NCI-H1694 (cell line): Measurements from ENCODE around the gene NF1.
"Not testable (repeated sequence)": the region's sequence is repeated elsewhere in the genome, so short reads cannot be mapped to it uniquely, and the experiment has no call there.

Experiments used
- DNase-seq: peaks from one replicate; lab custom pipeline; 2025; lab: John Stamatoyannopoulos, UW

The NF1 gene

GRCh38 chr17:31299624-31300023, 204.8 kb downstream of the NF1 start:
- no peak for DNase-seq

- no peak for DNase-seq
Measured at GRCh38 chr17:31307640-31308039, 212.9 kb downstream of the NF1 start.

- no peak for DNase-seq
Measured at GRCh38 chr17:31308372-31309334, 213.9 kb downstream of the NF1 start.

GRCh38 chr17:31309556-31309955, 214.8 kb downstream of the NF1 start:
- DNase-seq = no peak

GRCh38 chr17:31310260-31310659, 215.5 kb downstream of the NF1 start:
- no peak for DNase-seq

GRCh38 chr17:31310886-31311285, 216.1 kb downstream of the NF1 start:
- no peak for DNase-seq

GRCh38 chr17:31311526-31311925, 216.7 kb downstream of the NF1 start:
- no peak for DNase-seq

GRCh38 chr17:31312223-31312622, 217.4 kb downstream of the NF1 start:
- DNase-seq = not testable (repeated sequence)

GRCh38 chr17:31313982-31314781, 219.4 kb downstream of the NF1 start, which contains the start of gene EVI2B:
Gene EVI2B, minus strand, starts transcription at chr17:31314054. Its CDS starts 8,445 bp downstream, at chr17:31305609.
- DNase-seq = no peak

- DNase-seq = no peak
Measured at GRCh38 chr17:31314782-31315100, 220.0 kb downstream of the NF1 start.

- no peak for DNase-seq
Measured at GRCh38 chr17:31318298-31318801, 223.6 kb downstream of the NF1 start.

- no peak for DNase-seq
Measured at GRCh38 chr17:31318851-31319661, 224.3 kb downstream of the NF1 start.

GRCh38 chr17:31320241-31320640, 225.5 kb downstream of the NF1 start:
- DNase-seq = no peak

GRCh38 chr17:31320791-31321190, 226.0 kb downstream of the NF1 start:
- DNase-seq = no peak

GRCh38 chr17:31321481-31321880, 226.7 kb downstream of the NF1 start, which contains the start of gene EVI2A:
Gene EVI2A, minus strand, starts transcription at chr17:31321622. Its CDS starts 2,609 bp downstream, at chr17:31319013.
- no peak for DNase-seq

GRCh38 chr17:31321966-31322365, 227.2 kb downstream of the NF1 start:
- no peak for DNase-seq

- DNase-seq = no peak
Measured at GRCh38 chr17:31323551-31323950, 228.8 kb downstream of the NF1 start.

GRCh38 chr17:31327534-31328159, 232.9 kb downstream of the NF1 start:
- DNase-seq = no peak

- no peak for DNase-seq
Measured at GRCh38 chr17:31328160-31328535, 233.4 kb downstream of the NF1 start.

GRCh38 chr17:31329221-31329620, 234.4 kb downstream of the NF1 start:
- DNase-seq = no peak

GRCh38 chr17:31339906-31340661, 245.3 kb downstream of the NF1 start:
- no peak for DNase-seq
